AG08396 (cell line): ENCODE results near the gene PTPRK.
"Not testable (repeated sequence)": the region's sequence is repeated elsewhere in the genome, so short reads cannot be mapped to it uniquely, and the experiment has no call there.

Source experiments
- DNase-seq: peaks from one replicate; pipeline ENCODE4 v3.0.0; 2012; ENCODE audit warnings: low spot score, mixed read lengths

The PTPRK gene

GRCh38 chr6:127954082-127954481 lies 566.3 kb downstream of the PTPRK start:
- DNase-seq: no peak

DNA sequence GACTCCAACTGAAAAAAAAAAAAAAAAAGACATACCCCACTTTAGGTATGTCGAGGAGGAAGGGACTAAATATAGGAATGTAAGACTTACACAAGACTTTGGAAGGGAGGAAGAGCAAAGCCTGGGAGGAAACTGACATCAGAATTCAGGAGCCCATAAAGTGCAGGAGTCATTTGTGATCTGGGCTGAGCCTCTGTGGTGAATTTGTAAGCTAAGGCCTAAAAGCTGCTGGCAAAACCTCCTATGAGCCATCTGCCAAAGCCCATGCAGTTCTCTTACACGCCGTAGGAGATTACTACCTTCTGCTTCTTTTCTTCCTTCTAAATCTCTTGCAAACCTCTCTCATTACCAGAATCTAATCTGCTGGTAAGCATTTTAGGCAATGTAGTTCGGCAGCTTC lies 567.6 kb downstream of the PTPRK start:
- DNase-seq: no peak

DNA sequence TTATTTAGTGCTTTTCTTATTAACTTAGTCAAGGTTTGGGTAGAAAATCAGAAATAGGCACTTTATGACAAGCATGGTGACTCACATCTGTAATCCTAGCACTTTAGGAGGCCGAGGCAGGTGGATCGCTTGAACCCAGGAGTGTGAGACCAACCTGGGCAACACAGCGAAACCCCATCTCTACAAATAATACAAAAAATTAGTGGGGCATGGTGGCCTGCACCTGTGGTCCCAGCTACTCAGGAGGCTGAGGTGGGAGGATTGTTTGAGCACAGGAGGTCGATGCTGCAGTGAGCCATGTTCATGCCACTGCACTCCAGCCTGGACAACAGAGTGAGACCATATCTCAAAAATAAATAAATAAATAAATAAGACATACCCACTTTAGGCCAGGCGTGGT lies 568.2 kb downstream of the PTPRK start:
- DNase-seq: no peak

- no peak for DNase-seq
Observed at GRCh38 chr6:127951172-127951917, 569.1 kb downstream of the PTPRK start.

DNA sequence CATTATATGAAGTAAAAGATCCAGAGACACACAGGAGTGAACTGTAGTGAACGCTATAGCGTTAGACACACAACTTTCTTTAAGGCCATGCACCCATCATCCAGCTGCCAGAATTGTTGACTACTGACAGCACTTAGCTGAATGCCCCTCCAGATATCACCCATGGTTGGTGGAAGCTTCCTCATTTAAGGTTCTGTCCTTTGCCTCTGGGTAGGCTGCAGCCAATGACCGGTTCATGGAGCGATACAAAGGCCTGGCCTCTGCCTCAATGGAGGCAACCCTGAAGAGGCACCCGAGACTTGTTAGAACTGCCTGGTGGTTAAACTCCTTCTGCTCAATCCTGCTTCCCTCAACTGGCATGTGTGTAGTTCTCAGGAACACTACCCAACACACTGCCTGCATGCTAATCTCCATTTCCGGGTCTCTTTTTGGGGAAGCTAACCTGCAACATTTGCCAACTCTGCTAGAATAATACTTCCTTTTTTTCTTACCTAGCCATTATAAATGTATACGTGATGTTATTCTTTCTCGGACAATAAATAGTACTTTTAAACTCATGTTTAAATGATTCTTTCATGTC lies 569.7 kb downstream of the PTPRK start:
- no peak for DNase-seq

DNA sequence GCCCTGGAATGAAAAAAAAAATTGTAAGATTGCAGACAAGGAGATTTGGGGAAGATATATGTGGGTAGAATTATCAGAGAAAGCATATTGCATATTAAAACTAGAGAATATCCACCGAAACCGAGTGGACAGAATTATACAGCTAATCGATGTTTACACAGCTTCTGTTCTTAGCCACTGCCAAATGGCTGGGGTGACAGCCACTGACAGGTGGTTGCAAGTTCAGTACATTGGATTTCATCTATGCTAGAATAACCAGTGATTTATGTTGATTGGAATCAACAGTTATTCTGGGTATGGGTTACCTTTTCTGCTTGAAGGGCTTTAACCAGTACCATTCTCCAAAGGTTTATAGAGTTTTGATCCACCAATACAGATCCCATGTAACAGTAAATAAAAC lies 571.1 kb downstream of the PTPRK start:
- no peak for DNase-seq

- no peak for DNase-seq
Observed at GRCh38 chr6:127946388-127946787, 574.0 kb downstream of the PTPRK start.

DNA sequence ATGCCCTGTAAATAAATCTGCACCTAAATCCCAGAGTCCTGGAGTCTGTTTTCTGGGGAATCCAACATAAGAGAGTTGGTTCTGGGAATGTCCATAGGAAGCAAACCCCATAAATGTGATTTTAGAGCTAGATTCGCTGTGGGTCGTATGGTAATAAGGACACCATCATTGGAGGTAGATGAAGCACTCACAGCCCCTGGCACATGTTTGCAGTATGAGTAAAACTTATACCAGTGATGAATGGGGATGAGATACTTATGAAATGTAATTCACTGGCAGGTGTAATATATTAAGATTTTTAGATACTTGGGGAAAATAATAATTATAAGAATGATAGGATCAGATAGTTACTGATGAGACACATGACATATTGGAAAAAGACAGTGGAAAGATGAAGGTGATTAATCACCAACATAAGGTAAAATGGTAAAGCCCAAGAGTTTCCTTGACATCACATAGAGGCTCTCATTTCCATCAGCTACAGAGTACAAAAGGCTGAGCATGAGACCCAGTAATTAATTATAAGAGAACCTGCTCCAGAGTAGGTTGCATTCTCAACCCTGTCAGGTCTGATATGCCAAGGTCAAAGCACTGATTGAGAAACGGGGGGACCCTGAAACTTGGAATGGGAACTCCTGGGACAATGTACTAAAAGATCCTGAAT lies 574.8 kb downstream of the PTPRK start:
- no peak for DNase-seq

- no peak for DNase-seq
Observed at GRCh38 chr6:127941228-127941627, 579.2 kb downstream of the PTPRK start.

GRCh38 chr6:127939442-127940066 lies 580.8 kb downstream of the PTPRK start:
- DNase-seq: no peak

- no peak for DNase-seq
Observed at GRCh38 chr6:127938701-127939100, 581.7 kb downstream of the PTPRK start.

GRCh38 chr6:127937747-127938146 lies 582.7 kb downstream of the PTPRK start:
- DNase-seq: no peak

DNA sequence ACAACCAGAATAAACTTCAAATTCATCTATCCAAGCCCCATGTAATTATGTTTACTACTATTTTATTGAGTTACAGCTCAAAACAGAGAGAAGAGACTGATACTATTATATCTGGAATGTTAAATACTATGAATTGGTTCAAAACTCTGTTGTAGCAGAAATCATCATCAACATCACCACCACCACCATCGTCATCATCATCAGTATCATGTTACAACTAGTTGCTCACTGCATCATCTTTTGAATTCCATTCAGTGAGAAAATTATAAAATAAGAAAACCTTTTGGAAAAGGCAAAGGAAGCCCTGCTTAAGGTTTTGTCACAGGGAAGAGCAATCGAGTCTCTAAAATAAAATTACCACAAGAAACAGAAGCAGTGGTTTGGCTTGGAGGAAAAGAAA lies 583.3 kb downstream of the PTPRK start:
- DNase-seq: no peak

GRCh38 chr6:127934956-127935355 lies 585.4 kb downstream of the PTPRK start:
- no peak for DNase-seq

- no peak for DNase-seq
Observed at GRCh38 chr6:127933852-127934840, 586.3 kb downstream of the PTPRK start.

DNA sequence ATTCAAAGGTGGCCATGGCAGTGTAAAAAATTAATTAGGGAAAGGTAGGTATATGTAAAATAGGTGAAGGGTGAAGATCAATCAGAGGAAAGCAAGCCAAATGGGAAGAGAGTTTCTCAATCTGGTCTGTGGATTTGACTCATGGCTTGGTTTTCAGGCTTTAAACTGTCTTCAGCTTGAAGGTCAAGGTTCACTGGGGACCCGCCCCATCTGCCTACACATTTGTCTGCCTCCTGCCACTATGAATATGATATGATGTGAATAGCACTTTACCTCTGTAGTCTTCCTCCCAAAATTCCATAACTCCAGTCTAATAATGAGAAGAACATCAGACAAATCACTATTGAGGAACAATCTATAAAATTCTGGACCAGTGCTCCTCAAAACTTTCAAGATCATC lies 587.3 kb downstream of the PTPRK start:
- DNase-seq: no peak

GRCh38 chr6:127932708-127933107 lies 587.7 kb downstream of the PTPRK start:
- DNase-seq: no peak

DNA sequence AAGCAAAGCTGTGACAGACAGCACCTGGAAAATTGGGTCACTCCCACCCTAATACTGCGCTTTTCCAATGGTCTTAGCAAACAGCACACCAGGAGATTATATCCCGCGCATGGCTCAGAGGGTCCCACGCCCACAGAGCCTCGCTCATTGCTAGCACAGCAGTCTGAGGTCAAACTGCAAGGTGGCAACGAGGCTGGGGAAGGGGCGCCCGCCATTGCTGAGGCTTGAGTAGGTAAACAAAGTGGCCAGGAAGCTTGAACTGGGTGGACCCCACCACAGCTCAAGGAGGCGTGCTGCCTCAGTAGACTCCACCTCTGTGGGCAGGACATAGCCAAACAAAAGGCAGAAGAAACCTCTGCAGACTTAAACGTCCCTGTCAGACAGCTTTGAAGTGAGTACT lies 594.0 kb downstream of the PTPRK start:
- DNase-seq: not testable (repeated sequence)

DNA sequence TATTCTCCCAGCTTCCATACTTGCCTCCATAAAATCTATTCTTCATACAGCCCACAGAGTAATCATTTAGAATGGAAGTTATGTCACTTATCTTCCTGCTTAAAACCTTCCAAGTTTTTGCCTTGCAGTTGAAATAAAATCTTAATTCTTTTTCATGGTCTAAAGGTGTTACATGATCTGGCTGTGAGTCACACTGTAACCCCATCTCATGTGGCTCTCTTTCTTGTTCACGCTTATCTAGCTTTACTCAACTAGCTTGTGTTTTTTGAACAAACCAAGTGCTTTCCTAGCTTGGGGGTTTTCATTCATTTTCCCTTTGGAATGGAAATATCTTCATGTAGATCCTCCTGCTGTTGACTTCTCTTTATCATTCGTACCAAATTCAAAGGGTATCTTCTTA lies 596.0 kb downstream of the PTPRK start:
- DNase-seq: no peak

GRCh38 chr6:127924031-127924430 lies 596.4 kb downstream of the PTPRK start:
- DNase-seq: no peak

DNA sequence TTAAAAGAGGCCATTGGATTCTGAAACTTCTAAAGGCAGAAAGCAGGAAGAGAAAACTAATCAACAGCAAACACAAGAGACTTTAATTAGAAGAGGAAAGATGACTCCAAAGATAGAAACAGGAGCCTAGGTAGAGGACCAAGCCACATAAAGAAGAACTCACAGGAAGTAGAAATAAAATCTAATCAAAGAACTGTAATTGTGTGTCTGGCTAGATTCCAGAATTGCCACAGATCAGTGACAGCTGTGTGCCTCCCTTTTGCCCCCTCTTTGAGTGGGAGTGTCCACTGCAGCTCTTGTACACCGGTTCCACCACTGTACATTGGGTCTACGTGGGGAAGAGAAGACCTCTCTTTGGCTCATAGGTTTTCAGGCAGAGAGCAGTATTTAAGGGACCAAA lies 597.3 kb downstream of the PTPRK start:
- no peak for DNase-seq

DNA sequence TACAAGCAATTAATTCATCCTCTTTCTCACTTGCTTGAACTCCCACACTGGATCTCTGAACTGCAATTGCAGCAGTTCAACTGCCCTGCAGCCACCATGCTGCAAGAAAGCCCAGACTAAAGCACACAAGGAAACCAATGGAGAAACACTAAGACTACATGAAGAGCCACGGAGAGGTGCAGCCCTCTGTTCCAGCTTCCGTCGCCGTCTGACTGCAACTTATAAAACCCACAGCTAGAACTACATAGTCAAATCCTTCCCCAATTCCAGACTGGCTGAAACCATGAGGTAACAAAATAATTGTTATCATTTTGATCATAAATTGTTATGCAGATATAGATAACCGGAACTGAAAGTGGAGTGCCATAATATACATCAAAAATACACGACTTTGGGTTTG lies 598.4 kb downstream of the PTPRK start:
- no peak for DNase-seq
